GM18498 (cell line): ENCODE data around the gene CACNA2D3.

Source experiments
- ATAC-seq: cut with Tn5 transposase; IDR thresholded peaks from one replicate; pipeline ENCODE4 v1.9.1; 2021; ENCODE audit warnings: mild to moderate bottlenecking, moderate library complexity; ENCODE audit not compliant: unreplicated experiment

Gene CACNA2D3

DNA sequence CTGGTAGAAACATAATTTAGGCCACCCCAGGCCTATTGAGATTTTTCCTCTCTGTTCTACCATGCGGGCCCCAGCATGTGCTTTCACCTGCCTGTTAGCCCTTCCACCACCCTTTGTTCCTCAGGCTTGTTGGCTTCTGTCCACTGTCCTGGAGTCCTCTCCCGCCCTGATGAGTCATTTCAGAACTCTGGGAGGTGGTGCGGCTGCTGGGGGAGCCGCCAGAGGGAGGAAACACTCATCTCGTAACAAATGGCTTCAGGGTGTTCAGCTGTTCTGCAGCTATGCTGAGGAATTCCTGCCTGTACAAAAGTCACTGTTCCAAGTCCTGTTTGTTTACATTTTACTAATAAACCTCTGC, 769.2 kb downstream of the CACNA2D3 start:
- no peak for ATAC-seq

DNA sequence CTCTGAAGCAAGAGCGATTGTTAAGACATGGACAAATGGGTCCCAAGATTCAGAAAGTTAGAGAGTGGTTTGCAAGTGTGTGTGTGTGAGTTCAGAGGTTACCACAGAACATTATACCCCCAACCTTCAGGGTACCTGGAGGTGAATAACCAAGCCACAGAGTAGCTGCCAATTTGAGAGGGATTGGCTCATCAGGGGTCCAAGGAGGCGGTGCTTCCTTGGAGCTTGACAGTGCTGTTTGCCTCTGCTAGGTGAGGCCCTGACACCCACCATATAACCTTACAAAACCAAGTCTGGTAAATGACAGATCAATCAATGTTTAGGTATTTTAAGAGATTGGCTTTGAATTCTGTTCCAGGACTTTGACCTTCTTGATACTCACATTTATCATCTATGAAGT, 769.8 kb downstream of the CACNA2D3 start:
- no peak for ATAC-seq

DNA sequence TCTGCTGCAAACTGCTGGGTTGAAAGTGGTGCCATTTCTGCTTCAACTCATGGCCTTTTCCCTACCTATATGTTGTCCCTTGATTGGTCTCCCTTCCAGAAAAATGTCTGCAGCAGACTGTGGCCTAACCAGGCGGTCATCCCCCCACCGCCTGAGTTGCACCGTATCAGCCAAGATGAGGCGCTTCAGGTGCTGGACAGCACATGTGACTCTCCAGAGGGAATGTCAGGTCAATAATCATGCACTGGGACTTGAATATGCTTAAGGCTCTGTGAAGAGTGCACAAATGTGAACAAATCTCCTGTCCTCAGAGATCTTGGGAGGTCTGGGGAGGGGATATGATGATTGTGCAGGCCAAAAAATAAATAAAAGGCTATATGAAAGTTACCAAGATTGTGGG, 773.3 kb downstream of the CACNA2D3 start:
- no peak for ATAC-seq

DNA sequence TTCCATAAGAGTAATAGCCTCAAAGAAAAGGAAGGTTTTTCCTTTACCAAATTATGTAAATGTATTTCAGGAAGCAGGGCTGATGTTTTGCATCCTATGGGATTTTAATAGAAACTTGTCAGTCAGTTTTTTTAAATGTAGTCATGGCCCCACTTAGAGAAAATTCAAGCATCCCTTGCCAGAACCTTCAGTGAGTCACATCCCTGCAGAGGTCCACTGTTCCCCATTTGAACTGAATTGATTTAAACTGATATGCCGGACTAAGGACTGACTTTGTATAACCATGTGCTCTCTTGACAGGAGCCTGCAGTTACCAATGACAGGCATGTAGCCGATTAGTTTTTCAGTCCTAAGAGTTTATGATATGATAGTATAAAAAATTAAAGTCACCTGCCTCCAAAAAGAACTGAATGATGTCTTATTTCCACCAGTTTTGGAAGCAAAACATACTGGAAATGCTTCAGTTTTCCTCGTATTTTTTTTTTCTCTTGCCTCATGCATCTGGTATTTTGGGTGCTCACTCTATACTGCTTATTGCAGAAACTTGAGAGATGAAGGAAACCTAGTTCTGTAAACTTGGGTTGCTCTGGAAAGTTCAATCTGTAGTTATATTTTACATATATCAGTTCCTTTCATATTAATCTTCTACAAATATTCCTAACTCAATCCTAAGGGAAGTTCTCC, 774.8 kb downstream of the CACNA2D3 start:
- no peak for ATAC-seq

DNA sequence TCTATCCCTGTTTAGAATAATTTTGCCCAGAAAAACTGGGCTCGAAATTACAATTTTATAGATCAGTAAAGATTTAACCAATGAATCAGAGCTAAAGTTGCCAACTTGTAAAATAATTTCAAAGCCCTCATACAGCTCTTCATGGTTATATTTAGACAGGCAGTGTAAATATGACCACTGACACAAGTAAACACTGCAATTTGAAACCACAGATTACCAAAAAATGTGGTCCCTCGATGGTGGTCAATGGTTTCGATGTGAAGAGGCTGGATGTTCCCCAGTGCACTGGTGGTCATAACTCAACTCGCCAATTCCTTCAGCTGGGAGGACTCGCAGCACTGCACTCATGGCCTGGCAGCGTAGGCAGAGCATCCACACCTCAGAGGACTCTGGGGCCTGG, 776.9 kb downstream of the CACNA2D3 start:
- ATAC-seq: no peak

DNA sequence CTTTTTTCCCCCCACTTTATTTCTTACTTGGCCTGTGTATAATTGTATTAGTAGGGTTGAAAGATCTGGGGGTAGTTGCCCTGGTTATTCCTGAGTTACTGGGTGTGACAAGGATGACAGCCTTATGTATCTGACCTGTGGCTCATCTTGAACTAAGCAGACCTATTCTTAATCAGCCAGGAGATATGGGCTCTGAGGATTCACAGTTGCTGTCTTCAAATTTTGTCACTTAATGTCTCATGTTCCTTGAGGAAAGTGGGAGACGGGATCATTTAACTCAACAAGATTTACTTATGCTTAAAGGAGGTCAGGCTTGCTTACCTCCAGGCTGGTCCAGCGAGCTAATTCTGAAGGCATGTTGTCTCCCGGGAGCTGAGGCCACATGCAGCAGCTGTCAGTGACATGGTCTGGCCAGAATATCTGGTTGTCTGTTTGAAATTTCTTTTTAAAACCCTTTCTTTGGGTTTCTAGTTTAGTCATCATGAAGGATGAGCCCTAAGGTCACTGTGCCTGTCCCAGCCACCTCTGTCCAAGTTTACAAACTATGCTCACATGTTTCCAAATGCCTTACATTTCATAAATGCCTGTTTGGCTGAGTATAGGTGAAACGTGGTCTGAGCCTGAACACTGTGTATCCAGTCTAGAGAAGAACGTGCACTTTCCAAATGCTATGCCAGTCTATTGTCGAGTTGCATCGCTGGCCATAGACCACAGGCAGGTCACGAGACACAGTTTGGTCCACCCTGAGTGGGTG, 778.7 kb downstream of the CACNA2D3 start:
- ATAC-seq: no peak

DNA sequence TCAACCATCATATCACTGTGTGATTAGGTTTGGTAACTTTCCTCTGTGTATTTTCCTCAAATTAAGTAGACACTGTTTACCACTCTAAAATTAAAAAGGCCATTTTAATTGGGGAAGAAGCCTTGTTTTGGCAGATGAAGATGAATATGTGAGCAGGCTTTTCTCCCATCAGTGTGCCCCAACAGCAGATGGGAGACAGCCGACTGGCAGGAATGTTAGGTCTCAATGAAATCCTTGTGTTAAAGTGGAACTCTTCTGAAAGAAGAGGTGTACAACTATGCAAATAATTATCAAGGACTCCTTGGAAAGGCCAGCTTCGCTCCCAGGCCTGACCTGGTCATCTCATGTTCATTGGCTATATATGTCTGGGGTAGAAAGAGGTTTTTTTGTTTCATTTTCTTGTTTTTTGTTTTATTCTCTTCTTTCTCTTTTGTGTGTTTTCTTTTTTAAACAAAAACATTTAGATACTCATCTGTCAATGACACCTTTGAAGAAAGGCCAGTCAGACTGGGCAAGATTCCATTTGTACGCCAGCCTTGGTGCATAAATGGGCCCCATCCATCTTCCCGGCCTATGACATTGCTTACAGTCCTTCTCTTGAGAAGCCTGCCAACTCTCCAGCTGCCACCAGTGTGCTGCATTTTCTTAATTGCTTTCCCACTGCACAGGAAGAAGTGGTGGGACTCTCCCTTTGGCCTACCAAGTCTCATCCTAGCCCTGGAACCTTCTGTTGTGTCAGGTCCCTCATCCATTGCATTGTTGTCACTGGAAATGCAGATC, 779.7 kb downstream of the CACNA2D3 start:
- no peak for ATAC-seq

DNA sequence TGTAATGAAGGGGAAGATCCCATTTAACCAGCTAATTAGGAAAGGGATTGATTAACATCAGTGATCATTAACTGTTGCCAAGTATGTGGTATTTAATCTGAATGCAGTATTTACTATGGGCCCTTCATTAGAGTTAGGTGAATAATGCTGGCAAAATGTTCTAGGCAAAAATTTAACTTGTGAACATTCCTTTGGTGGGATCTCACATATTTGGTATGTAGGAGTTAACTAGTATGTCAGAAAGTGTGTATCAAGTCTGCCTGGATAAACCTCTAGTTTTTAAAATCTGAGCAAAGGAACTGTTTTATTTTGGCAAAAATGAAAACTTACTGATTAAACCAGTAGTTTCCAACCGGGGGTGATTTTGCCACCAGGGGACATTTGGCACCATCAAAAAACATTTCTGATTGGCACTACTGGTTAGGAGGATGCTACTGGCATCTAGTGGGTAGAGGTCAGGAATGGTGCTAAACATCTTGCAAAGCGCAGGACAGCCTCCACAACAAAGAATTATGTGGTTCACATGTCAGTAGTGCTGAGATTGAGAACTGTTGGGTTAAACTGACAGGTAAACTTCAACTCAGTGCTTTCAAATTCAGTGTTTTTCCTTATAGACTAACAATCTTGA, 783.0 kb downstream of the CACNA2D3 start:
- ATAC-seq: no peak

DNA sequence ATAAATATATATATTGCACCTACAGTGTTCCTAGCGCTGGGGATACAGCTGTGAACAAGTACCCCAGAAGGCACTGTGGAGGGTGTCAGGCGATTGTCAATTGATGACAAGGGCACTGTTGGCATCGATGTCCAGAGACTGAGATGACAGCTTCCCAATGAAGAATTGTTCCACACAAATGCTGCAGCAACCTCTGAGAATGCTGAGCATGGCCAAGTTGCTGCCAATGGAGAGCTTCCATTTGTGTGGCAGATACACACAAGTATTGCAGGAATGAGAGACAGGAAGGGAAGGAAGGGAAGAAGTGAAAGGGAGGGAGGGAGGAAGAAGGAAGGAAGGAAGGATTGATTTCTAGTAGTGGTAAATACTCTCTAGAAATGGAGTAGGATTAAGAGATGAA, 783.6 kb downstream of the CACNA2D3 start:
- no peak for ATAC-seq

DNA sequence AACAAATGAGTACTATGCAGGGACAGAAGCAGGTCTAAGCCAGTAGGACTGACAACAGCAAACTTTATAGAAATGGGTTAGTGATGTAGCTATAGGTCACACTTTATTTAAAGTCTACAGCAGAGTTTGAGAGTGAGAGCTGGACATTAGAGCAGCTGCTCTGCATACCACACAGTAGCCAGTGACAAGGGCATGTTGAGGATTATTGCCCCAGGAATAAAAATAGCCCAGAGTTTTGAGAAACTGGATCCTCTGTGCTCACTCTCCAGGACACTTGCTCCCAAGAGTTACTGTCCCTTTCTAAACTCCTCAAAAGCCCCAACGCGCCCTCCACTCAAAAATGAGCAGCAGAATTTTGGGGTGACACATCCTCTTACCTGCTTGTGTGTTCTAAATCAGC, 784.4 kb downstream of the CACNA2D3 start:
- no peak for ATAC-seq

DNA sequence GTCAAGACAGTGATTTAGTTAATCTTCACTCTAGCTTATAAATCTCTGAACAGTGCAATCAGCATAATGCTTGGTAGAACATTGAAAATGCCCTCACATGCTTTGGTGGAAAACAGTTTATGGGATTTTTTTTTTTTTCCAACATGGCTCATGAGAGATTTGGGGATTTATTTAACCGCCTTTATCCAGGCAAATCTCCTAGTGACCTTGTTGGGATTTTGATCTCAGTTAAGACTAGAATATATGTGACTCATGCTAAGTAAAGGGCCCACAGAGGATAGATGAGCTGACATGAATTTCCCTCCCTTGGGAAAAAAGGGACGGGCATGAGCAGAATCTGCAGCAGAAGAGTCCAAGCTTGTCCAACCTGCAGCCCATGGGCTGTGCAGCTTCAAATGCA, 786.8 kb downstream of the CACNA2D3 start:
- ATAC-seq: no peak

DNA sequence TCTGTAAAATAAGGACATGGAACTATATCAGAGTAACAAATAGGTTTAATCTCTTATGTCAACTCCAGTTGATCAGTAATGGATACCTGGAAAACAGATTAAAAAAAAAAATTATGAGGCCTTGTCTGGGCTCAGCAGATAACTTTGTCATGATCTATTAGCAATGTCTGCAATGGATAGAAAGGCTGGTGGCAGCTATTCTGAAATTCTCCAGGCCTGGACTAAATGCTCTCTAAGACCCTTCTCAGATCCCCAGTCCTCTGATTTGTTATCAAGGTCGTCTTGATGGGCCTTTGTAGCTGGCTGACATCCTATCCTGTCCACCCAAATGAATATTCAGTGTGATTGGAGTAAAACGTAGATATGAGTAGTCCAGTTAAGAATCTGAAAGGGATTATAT, 791.8 kb downstream of the CACNA2D3 start:
- no peak for ATAC-seq

DNA sequence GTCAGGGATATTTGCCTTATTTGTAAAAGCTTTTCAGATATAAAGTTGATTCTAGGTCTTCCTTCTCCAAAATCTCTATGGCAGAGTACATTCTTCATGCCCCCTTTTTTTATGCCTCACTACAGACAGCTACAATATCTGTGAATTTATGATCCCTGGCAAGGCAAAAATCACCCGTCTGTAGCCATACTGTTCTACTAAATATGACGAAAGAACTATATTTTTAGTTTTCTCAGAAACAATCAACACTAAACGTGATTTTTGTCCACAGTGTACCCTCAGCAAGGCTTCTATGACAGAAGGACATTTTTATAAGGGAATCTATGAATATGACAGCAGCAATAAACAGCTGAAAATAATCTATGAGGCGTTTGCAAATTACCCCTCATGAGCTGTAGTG, 792.8 kb downstream of the CACNA2D3 start:
- ATAC-seq: no peak

DNA sequence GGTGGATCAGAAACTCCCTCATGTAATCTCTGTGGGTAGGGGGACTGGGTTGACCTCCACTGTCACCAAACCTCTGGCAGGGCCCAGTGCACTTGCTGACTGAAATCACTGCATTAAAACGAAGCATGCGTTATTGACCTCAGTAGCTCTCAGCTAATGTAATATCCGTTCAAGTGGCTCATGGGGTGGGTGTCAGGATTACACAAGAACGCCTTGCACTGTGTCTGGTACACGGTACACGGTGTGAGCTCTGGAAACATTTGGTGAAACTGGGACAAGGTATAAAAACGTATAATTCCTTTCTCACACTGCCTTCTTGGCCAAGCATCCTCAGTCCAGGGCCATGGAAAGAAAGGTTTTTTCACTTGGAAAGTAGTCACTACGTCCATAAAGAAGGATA, 793.6 kb downstream of the CACNA2D3 start:
- ATAC-seq: no peak

DNA sequence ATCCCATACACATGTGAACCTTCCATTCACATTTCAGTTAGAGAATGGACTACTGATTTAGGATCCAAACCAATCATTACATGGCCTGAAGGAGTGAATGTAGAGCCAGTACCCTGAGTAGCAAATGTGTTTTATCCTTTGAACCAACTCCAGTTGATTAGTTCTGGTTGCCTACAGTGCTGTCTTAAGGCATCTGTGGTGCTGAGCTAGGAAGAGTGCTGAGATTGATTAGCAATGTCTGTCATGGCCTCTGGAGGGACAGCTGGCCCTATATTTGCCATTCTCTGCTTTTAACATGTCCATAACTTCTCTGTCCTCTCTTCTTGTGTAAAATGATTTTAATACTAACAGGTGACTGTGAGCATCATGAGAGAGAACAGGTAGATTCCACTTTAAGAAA, 794.4 kb downstream of the CACNA2D3 start:
- ATAC-seq: no peak

DNA sequence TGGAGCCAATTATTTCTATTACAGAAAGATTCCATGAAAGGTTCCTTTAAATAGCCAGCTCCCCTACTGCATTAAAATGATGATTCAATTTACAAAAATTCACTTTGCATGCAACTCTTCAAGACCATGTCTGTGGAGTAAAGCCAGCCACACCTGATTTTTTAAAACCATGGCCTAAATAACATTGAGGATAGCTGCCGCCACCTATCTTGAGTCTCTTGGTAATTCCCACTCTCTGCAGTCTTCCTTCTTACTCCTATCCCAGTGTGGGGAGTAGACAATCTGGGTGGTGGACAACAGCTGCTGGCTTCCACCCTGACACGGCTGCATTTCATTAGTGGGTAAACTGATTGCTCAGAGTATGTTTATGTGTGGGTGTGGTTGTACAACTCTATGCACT, 794.8 kb downstream of the CACNA2D3 start:
- ATAC-seq: no peak

DNA sequence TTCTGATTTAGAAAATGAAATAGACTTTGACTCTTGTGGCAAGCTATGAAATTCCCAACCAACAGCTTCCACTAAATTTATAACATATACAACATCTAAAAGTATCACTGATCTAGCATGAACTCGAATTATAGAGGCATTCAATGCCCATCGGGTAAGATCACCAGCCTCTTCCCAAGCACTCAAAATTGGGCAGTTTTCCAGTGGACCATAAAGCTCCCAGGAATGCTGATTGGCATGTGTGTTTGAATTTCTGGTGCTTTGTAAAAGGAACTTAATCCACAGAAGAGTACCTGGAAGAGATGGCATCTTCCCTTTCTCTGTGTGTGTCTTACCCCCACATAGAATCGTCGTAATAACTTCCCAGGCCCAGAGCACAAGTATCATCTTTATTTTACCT, 795.5 kb downstream of the CACNA2D3 start:
- no peak for ATAC-seq

DNA sequence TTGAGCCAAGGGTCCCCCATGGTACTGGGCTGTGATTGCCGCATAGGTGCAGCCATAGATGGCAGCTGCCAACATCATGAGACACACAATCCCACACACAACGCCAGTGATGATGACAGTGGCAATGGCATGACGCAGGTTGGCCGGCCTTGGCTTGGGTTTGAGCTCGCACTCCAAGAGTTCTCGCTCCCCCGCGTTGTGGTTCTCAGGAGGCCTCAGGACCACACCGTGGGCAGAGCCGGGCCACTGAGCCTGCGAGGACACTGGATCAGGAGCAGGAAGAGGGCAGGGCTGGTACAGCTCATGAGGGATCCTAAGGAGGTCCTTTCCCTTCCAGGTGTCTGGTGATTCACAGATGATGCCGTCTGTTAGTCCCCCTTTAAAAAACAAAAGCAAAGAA, 796.2 kb downstream of the CACNA2D3 start:
- no peak for ATAC-seq

DNA sequence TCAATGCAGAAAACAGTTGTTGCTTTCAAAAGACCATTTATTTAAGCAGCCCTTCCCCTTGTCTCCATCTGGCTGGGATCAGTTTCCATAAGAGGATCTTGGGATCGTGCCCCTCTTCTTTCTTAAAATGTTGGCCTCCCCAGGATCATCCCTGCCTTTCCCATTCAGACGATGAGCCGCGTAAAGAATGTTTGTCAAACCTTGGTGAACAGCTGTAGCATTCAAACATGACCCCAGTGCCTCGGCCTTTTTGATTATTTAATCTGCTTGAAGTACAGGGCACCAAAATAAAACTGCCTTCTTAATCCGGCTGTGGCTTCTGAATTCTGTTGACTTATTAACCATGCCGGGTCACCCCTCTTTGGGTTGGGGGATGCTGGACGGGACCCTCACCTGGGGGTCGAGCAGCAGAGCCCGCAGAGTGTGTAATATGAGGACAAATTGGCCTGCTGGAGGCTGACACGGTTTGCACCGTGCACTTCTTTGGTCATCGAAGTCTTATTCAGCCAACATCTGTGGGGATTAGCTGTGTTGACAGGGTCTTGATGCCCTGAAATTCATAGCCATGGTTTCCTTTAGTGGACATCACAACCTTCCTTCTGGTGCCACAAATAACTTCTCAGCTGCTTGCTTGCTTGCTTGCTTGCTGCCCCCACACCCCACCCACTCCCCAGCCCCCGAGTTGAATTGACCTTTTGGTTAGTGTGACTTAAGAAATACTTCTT, 805.9 kb downstream of the CACNA2D3 start, which contains the start of gene LRTM1:
TSS of gene LRTM1 (minus strand) at position 14 of the 725 bp plus-strand sequence. CDS start 148 bp downstream, outside the sequence.
- no peak for ATAC-seq

DNA sequence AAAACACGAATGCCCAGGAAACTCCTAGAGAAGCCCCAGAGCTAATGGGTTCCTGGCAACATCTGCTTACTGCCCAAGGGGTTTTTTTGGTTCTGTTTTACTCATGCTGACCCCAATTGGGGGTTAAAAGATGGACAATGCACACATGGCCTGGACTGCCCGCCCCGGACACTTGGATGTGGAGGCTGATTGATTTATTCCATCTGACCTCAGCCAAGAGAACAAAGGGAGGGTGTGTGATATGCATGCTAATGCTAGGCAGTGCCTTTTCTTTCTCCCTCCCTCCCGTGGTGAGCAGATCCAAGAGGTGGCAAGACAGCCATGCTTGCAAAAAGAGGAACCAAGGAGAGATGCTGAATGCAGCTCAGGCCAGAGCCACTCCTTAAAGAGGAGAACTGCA, 808.8 kb downstream of the CACNA2D3 start:
- ATAC-seq: no peak

DNA sequence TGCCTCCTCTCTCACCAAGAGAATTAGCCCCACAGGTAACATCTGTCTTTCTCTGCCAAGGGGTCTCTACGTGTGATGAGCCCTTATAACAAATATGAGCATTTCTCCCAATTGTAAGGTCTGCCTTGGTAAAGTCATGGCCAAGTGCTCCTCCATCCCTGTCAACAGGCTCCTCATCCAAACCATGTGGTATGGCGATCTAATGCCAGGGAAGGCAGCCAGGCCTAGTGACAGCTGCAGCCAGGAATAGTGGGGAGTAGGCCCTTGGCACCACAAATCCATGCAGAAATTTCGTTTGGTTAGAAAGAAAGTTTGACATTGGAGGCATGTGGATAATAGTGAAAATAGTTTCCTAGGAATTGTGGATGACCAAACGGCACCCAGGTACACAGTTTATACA, 810.3 kb downstream of the CACNA2D3 start:
- no peak for ATAC-seq
